ENCODE measurements around the gene KDM4B.

DNA sequence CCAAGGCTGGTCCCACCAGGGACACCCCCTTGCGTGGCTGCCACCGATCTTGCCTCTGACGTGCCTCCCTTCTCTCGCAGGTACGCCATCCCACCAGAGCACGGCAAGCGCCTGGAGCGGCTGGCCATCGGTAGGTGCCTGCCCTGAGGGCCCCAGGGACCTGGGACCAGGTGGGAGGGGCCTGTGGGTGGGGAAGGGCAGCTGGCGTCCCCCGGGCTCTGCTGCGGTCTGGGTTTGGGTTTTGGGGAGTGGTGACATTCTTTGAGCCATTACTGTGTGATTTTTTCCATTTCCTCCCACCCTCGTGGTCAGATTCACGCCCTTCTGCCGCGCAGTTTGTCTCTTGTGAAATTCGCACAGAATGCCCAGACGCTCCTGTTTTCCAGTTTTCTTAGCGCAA, 102.0 kb downstream of the KDM4B start:
- TF ChIP-seq, protein P1, sequence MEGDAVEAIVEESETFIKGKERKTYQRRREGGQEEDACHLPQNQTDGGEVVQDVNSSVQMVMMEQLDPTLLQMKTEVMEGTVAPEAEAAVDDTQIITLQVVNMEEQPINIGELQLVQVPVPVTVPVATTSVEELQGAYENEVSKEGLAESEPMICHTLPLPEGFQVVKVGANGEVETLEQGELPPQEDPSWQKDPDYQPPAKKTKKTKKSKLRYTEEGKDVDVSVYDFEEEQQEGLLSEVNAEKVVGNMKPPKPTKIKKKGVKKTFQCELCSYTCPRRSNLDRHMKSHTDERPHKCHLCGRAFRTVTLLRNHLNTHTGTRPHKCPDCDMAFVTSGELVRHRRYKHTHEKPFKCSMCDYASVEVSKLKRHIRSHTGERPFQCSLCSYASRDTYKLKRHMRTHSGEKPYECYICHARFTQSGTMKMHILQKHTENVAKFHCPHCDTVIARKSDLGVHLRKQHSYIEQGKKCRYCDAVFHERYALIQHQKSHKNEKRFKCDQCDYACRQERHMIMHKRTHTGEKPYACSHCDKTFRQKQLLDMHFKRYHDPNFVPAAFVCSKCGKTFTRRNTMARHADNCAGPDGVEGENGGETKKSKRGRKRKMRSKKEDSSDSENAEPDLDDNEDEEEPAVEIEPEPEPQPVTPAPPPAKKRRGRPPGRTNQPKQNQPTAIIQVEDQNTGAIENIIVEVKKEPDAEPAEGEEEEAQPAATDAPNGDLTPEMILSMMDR (IDR thresholded peaks at IDR 0.05) = no peak
- TF ChIP-seq POLR2A (IDR thresholded peaks at IDR 0.05) = no peak

Measured in uterus (tissue), 2 donors.